ENCODE results near the gene RPL31.

DNA sequence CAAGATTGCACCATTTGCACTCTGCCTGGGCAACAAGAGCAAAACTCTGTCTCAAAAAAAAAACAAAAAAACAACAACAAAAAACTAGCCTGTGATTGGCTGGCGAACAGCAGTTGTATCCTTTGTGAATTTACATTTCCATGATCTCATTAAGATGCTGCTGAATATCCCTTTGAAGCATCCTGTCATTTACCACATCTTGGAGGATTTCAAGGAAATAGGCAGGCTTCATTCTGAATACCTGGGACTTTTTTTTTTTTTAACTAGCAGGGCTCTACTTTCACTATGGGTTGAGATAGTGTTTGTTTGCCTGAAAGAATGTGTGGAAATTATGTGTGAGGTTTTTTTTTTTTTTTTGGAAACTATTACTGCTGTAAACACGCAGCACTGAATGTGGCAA, 49.6 kb upstream of the RPL31 start:
- no peak for TF ChIP-seq CTCF (IDR thresholded peaks at IDR 0.05; ENCODE audit: insufficient read depth, low read length, poor library complexity, severe bottlenecking)
- no peak for TF ChIP-seq EZH2phosphoT487 (conservative IDR thresholded peaks at IDR 0.05; ENCODE audit: low read length)

All from SU-DHL-6 (cell line).